ENCODE results near the gene FGF22. TPM values are rescaled to one million over a fixed set of nuclear protein-coding genes. Genes with fewer than 3 reads are reported as not detected.

FGF22 gene
- total and polyA plus RNA-seq, 10 of the 15 experiments (the other 5 are each of a cell fraction or from before 2014, with no cell fraction given) = 0.05 TPM; not detected in 9

DNA sequence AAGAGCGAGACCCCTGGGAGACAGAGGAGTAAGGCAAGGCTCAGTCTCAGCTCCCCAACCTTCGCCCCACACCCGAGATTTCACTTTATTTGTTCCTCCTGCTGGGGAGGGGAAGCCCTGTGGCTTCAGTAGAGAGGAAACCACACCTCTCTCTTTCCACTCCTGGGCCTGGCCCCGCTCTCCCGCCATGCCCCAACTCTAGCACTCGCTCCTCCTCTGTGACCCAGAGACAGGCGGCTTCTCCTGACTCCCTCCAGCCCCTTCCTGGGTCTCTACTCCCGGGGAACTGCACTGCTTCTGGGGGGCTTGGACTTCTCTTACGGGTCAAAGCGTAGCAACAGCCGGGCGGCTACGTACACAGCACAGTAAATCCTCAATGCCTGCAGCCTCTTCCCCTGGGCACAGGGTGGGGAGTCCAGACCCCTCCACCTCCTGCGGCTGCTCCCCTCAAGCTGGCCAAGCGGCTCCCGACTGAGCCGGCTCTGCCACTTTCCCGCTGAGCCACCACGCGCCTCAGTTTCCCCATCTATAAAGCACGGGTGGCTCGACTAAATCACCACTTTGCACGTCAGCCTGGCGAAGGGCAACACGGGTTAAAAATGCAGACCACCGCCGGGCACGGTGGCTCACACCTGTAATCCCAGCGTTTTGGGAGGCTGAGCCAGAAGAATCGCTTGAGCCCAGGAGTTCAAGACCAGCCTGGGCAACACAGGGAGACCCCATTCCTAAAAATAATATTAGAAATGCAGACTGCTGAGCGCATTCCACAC is 21.9 kb downstream of the FGF22 start (continued):
- TF ChIP-seq, protein P1, sequence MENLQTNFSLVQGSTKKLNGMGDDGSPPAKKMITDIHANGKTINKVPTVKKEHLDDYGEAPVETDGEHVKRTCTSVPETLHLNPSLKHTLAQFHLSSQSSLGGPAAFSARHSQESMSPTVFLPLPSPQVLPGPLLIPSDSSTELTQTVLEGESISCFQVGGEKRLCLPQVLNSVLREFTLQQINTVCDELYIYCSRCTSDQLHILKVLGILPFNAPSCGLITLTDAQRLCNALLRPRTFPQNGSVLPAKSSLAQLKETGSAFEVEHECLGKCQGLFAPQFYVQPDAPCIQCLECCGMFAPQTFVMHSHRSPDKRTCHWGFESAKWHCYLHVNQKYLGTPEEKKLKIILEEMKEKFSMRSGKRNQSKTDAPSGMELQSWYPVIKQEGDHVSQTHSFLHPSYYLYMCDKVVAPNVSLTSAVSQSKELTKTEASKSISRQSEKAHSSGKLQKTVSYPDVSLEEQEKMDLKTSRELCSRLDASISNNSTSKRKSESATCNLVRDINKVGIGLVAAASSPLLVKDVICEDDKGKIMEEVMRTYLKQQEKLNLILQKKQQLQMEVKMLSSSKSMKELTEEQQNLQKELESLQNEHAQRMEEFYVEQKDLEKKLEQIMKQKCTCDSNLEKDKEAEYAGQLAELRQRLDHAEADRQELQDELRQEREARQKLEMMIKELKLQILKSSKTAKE (IDR thresholded peaks at IDR 0.05; ENCODE audit: low read depth, poor library complexity, severe bottlenecking) = no peak
- TF ChIP-seq CBFB (IDR thresholded peaks at IDR 0.05; ENCODE audit: low read depth) = no peak
- peak; percentile 57 for TF ChIP-seq RELB (IDR thresholded peaks at IDR 0.05; ENCODE audit: low read depth)
- TF ChIP-seq NBN (IDR thresholded peaks at IDR 0.05) = 0 out of 2 replicates have a peak, but pooled peaks have one; percentile 45
- no peak for TF ChIP-seq BMI1 (IDR thresholded peaks at IDR 0.05; ENCODE audit: borderline replicate concordance)

Data from GM12878 (cell line).